GM19023 (cell line): ENCODE data around the gene DHRS7B.
A peak's percentile ranks its signal among the peaks of the same experiment; 100 is the strongest.

Source experiments
- ATAC-seq: cut with Tn5 transposase; IDR thresholded peaks from one replicate; pipeline ENCODE4 v1.9.1; 2021; ENCODE audit warnings: mild to moderate bottlenecking, moderate library complexity; ENCODE audit not compliant: unreplicated experiment

DHRS7B gene

GRCh38 chr17:21149621-21150020 lies 22.9 kb downstream of the DHRS7B start:
- no peak for ATAC-seq

- ATAC-seq = no peak
Observed at GRCh38 chr17:21152731-21153130, 26.0 kb downstream of the DHRS7B start.

DNA sequence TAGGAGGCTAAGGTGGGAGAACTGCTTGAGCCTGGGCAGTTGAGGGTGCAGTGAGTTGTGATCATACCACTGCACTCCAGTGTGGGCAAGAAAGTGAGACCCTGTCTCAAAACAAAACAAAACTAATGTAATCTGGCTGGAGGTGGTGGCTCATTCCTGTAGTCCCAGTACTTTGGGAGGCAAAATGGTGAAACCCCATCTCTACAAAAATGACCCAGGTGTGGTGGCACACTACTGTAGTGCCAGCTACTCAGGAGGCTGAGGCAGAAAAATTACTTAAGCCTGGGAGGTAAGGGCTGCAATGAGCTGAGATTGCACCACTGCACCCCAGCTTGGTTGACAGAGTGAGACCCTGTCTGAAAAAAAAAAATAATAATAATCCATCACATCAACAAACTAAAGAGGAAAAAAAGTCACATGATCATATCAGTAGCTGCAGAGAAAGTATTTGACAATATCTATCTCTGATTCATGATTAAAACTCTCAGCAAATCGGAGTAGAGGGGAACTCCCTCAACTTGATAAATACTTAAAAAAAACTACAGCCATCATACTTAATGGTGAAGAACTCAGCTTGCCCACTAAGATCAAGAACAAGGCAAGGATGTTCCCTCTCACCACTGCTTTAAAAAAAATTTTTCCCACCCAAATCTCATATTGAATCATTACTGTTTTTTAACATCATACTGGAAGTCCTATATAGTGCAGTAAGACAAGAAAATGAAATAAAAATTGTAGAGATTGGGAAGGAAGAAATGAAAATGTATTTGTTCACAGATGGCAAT lies 31.0 kb downstream of the DHRS7B start:
- ATAC-seq = no peak

DNA sequence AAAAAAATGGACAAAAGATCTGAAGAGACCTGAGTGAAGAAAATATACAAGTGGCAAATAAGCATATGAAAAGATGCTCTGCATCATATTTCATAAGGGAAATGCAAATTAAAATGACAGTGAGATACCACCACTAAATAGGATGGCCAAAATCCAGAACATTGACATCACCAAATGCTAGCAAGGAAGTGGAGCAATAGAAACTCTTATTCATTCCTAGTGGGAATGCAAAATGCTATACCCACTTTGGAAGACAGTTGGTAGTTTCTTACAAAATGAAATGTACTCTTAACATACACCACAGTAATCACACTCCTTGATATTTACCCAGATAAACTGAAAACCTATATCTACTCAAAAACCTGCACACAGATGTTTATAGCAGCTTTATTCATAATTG lies 33.6 kb downstream of the DHRS7B start:
- no peak for ATAC-seq

DNA sequence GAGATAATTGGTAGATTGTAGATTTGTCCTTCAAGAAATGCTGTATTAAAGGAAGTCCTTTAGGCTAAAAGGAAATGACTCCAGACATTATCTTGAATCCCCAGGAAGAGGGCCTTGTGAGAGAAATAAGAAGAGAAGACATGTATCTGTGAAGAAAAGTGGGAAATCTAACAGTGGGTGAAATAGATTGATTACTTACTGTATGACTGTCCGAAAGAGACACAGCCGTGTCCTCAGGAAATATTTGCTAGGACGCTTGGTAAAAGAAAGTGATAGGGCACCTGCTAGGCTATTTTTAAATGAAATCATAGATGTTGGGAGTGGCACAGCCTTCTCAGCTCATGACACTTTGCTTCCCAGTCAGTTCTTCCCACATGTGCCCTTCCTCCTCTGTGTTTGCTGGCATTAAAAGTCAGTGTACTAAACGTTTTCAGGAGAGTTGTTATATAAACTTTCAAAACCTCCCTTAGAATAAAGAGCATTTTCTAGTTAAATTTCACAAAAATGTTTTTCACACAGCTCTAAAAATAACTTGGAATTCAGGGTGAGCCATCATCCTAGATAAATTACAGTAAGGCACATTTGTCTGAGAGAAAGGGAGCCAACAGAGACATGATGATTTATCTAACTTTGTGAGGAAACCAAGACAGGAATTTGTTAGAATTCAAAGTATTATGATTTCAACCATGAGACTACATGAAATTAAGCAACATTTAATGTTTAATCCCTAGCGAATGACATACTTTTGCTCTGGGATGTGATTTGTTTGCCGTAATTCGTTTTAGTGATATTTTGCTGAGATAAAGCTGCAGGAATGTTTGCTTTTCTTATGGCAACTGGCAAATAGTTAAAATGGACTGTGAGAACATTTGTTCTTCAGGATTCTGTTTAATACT lies 35.0 kb downstream of the DHRS7B start:
- no peak for ATAC-seq

DNA sequence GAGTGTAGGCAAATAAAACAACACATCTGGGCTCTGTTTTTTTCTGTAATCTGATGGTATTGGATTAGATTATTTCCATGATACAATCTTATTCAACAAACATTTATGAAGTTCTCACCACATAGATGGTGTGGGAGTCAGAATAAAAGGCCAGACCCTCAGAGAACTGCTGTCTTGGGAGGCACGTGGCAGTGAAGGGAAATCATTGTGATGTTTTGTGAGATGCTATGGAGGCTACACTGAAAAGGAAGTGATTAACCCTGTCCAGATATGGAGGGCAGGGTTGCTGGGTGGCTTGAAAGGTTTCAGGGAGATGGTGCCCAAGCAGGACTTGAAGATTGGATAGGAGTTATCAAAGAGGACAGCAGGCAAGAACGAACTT lies 35.6 kb downstream of the DHRS7B start:
- ATAC-seq = no peak

DNA sequence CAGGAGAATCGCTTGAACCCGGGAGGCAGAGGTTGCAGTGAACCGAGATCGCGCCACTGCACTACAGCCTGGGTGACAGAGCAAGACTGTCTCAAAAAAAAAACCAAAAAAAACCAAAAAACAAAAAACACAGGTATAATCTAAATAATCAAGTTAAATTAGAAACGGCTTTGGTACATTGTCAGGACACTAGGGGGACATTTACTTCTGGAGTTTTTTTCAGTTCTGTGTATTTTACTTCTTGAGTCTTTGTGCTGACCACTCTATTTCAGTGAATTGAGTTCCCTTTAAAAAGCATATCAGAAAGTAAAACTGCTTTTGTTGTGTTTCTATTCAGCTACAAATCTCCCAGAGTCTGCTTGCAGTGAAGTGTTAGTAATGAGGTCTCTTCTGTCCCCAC lies 36.3 kb downstream of the DHRS7B start:
- no peak for ATAC-seq

- no peak for ATAC-seq
Observed at GRCh38 chr17:21164216-21164615, 37.5 kb downstream of the DHRS7B start.

DNA sequence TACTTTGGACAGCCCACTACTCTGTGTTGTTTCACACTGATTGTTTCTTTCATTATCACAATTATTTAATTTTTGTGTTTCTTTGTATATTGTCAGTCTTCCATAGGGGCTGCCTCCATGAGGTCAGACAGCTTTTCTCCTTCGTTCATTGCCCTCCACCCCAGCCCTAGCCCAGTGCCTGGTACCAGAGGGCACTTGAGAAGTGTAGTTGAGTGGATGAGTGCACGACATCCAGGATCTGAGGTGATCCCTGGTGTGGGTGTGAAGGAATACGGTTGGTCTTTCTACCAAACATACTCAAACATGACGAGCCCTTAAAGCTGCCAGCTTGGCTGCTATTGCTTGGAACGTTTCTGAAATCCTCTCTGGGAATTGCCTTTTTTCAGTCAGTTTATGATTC lies 37.9 kb downstream of the DHRS7B start:
- ATAC-seq = no peak

DNA sequence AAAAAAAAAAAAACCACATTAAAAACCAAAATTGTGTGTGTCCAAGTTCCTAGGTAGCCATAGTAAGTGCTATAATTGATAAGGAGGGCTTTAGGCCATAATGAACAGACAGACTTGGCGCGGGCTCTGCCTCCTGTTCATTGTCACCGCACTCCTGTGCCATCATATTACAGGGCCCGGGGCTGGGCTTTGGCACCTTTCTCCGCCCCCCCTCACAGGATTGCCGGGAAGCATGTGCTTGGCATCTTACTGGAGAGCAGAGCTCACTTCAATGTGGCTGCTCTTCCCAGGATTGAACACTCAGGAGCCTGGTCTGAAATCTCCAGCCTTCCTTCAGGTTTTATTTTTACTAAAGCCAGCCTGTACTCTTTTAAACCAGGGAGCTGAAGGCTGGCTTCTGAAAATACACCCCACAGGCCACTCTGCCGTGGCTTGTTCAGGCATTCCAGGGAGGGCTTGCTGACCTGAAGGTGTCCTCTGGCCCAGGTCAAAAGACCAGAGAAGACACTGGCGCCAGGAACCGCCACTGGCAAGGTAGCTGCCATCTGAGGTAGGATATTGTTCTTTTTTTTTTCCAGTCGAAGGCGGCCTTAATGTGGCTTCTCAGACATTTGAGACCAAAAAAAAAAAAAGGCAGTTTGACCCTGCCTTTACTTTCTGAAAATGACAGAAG lies 39.3 kb downstream of the DHRS7B start:
- no peak for ATAC-seq

DNA sequence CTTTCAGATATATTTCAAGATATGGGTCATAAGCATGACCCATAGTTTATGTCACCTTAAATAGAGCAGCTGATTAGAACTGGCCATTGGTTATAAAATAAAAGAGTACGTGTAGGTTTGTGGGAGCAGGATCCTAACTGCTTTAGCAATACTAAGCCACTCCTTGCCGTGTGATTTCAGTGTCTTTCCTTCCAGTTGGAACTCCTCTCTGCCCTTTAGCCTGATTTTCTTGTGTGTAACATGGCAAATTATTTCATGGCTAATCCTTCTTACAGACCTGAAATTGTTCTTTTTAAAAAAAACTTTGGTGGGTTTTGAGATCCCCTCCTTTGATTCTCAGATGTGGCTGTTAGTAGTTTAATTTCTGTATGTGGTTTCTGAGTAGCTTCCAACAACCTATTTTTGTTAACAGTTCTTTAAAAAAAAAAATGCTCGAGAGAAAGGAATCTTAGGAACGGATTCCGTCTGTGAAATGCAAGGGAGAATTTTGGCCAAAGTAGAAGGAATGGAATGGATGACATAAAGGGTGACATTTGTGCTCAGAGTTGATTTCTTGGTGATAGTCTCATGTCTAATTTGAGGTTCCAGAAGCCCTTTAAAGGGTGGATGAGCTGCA lies 39.9 kb downstream of the DHRS7B start:
- no peak for ATAC-seq

- ATAC-seq = no peak
Observed at GRCh38 chr17:21167303-21167702, 40.5 kb downstream of the DHRS7B start.

DNA sequence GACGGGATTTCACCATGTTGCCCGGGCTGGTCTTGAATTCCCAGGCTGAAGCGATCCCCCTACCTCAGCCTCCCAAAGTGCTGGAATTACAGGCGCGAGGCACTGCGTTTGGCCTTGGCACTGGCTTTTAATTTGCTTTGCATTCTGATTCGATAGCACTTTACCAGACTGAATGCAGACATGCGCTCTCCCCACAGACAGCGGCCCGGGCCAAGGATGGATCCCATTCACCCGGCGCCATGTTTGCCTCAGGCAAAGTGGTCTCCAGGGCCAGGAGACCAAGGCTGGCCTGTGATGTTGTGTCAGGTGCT lies 41.7 kb downstream of the DHRS7B start:
- no peak for ATAC-seq

- ATAC-seq = no peak
Observed at GRCh38 chr17:21169496-21169895, 42.7 kb downstream of the DHRS7B start.

DNA sequence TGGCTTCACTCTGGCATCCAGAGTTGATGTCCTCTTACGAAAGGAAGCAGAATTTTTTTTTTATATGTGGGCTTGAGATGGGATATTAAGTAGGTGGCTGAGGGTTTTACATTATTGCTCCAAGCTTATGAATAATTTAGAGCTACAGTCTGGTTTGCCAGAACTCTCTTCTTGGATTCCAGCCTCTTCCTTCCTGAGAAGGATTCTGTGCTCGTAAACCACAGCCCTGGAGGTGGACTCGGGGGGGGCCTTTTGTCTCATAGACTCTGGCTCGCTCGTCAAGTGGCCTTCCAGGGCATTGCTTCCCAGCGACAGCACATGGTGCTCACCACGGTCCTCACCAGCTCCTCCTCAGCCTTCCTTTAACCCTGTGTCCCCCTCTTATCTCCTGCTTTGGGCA lies 44.0 kb downstream of the DHRS7B start:
- ATAC-seq = no peak

DNA sequence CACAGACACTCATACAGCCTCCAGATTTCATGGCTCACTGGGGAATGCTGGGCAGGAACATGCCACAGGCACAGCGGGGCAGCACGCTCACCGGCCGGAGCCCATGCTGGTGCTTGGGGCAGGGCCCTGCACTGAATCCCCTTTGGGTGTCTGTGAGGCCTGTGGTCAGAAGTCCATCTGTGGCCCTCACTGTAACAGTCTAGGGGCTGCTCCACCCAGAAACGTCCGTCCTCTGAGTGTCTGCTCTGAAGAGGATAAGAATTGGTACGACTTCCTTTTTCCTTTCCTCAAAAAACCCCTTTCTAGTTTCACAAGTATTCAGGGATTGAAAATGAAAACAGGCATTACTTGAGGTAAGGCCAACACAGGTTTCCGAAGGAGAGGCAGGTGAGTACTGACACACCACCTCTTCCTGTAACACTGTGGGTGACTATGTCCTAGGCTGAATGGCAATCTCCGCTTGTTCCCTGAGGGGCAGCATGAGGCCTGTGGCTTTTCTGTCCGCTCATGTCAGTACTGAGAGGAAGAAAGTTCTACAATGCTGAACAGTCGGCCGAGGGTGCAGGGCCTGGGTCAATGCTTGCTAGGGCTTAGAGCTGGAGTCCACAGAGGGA lies 44.7 kb downstream of the DHRS7B start:
- peak; percentile 67 for ATAC-seq

- no peak for ATAC-seq
Observed at GRCh38 chr17:21171970-21172510, 45.3 kb downstream of the DHRS7B start.

GRCh38 chr17:21172846-21173245 lies 46.1 kb downstream of the DHRS7B start:
- ATAC-seq = no peak

- no peak for ATAC-seq
Observed at GRCh38 chr17:21173543-21173942, 46.8 kb downstream of the DHRS7B start.

DNA sequence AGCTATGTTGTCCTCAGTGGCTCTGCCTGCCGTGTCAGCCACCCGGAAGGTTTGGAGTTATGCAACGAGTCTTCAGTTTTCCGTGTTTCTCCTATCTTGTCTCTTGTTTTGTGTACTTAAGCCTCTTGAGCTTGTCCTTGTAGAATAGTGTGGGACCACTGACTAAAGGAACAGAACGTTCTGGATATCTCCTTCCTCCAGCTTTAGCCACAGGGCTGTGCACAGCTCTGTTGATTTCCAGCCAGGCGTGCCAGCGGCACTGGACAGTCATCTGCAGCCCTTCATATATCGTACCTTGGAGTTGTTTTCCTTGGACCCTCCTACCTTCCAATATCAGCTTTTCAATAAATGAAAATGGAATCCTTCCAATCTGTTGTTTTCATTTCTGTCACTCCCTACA lies 47.4 kb downstream of the DHRS7B start:
- ATAC-seq = no peak

DNA sequence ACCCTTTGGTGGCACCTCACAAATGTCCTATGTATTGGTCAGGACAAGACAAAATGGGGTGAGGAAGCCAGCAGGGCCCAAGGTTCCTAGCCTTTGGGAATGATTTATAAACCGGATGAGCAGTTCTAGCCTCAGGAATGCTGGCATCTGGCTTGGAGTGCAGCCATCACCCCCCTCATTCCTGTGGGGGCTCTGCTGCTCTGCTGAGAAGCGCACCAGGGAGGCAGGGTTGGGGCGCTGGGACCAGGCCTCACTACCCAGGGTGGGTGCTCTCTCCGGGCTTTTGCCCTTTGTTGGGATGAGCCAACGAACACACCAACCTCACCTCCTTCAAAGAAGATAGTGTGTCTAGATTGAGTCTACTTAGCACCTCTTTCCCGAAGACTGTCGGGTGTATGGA lies 47.9 kb downstream of the DHRS7B start:
- no peak for ATAC-seq
